Smooth muscle cell (in vitro differentiated cells): ENCODE measurements around the gene SEMA4D. TPM values are rescaled to one million over a fixed set of nuclear protein-coding genes. Genes with fewer than 3 reads are reported as not detected.

Experiments
- DNase-seq: peaks from one replicate; lab custom pipeline; 2025; ENCODE audit not compliant: unreplicated experiment; lab: John Stamatoyannopoulos, UW
- H2AFZ ChIP-seq: fragments of 200-600 bp; sonication (generic); 2 replicates; pipeline ENCODE4 v1.6.0; 2016; ENCODE audit warnings: antibody characterized with exemption, low read depth, mild to moderate bottlenecking
- H3F3A ChIP-seq: fragments of 200-600 bp; sonication (generic); 2 replicates; pipeline ENCODE4 v1.6.0; 2017; ENCODE audit warnings: antibody characterized with exemption, low read depth
- H3K27ac ChIP-seq: fragments of 200-600 bp; sonication (generic); 2 replicates; pipeline ENCODE4 v1.5.1; 2016; ENCODE audit warnings: low read depth, mild to moderate bottlenecking
- H3K27me3 ChIP-seq: fragments of 200-600 bp; sonication (generic); 2 replicates; pipeline ENCODE4 v1.6.1; 2016; ENCODE audit warnings: low read depth, mild to moderate bottlenecking
- H3K36me3 ChIP-seq: fragments of 200-600 bp; sonication (generic); 2 replicates; pipeline ENCODE4 v1.5.1; 2016; ENCODE audit warnings: low read depth
- H3K4me1 ChIP-seq: fragments of 200-600 bp; sonication (generic); 2 replicates; pipeline ENCODE4 v1.5.1; 2016; ENCODE audit warnings: low read depth
- H3K4me2 ChIP-seq: fragments of 200-600 bp; sonication (generic); 2 replicates; pipeline ENCODE4 v1.6.0; 2016; ENCODE audit warnings: mild to moderate bottlenecking
- H3K4me3 ChIP-seq: fragments of 200-600 bp; sonication (generic); 2 replicates; pipeline ENCODE4 v1.5.1; 2016; ENCODE audit warnings: mild to moderate bottlenecking
- H3K79me2 ChIP-seq: fragments of 200-600 bp; sonication (generic); 2 replicates; pipeline ENCODE4 v1.6.0; 2016; ENCODE audit warnings: low read depth, mild to moderate bottlenecking
- H3K9ac ChIP-seq: fragments of 200-600 bp; sonication (generic); 2 replicates; pipeline ENCODE4 v1.6.0; 2016; ENCODE audit warnings: low read depth
- H3K9me3 ChIP-seq: fragments of 200-600 bp; sonication (generic); replicated peaks from 2 replicates; pipeline ENCODE4 v1.5.1; 2016; ENCODE audit warnings: low read depth
- H4K20me1 ChIP-seq: fragments of 200-600 bp; sonication (generic); 2 replicates; pipeline ENCODE4 v1.6.0; 2016; ENCODE audit warnings: low read depth
- CTCF ChIP-seq: fragments of 200-600 bp; sonication (generic); IDR thresholded peaks from 2 replicates; pipeline ENCODE4 v1.5.1; 2017; ENCODE audit warnings: borderline replicate concordance, mild to moderate bottlenecking, antibody characterized with exemption; ENCODE audit not compliant: insufficient read depth, poor library complexity, severe bottlenecking
- WGBS: methylation state at CpG from one replicate; pipeline ENCODE4 v1.1.7; 2016; ENCODE audit warnings: low lambda C conversion rate; 5-methylcytosine and 5-hydroxymethylcytosine counted together
- polyA plus RNA-seq: library from polyadenylated mRNA; unstranded; fragments of >200 nt; fragmentation: Nextera tagmentation; extraction: Ambion mirVana; gene quantifications from 2 replicates; pipeline ENCODE4 v1.2.1, GENCODE V29; 2016
- total RNA-seq: library from RNA; depleted of rRNA; stranded (reverse); fragments of >200 nt; gene quantifications from 2 replicates; pipeline ENCODE4 v1.2.3, GENCODE V29; 2014

SEMA4D gene
- total RNA-seq (2.4 and 2.7 TPM in 2 replicates), polyA plus RNA-seq (0.63 and 3.4 TPM in 2 replicates)

GRCh38 chr9:89497978-89498851, at the start of gene SEMA4D:
Gene SEMA4D (minus strand): TSS chr9:89498113. CDS start chr9:89405456, 92,657 bp downstream.
- Histone ChIP-seq H3K4me3 (peak within 1 kb of the TSS; percentile 60), H3K9ac (no peak within 1 kb of the TSS), H3K36me3 (no peaks in the 10 kb centered on the region), H3K27ac (no peak within 1 kb of the TSS), H3K4me1 (peaks cover 5% of the 10 kb centered on the region), H3K79me2 (no peaks in the 10 kb centered on the region), H3F3A (no peaks in the 10 kb centered on the region), H3K9me3 (no peaks in the 10 kb centered on the region), H4K20me1 (no peaks in the 10 kb centered on the region), H3K4me2 (peak within 1 kb of the TSS; percentile 86), H3K27me3 (peaks cover 9% of the 10 kb centered on the region), H2AFZ (peak within 1 kb of the TSS; percentile 66)
- no peak for TF ChIP-seq CTCF
- DNase-seq: no peak
- WGBS: 78% methylated on average over 6 of the region's 42 CpGs

GRCh38 chr9:89547000-89547399, 49.1 kb upstream of the SEMA4D start:
- Histone ChIP-seq H3K79me2 (no peaks in the 10 kb centered on the region), H2AFZ (no peak overlapping the region), H3K4me3 (no peak overlapping the region), H3K27ac (no peak overlapping the region), H3K9ac (no peak overlapping the region), H3K4me2 (no peak overlapping the region), H3K36me3 (no peaks in the 10 kb centered on the region), H3K9me3 (peaks cover 3% of the 10 kb centered on the region), H4K20me1 (no peaks in the 10 kb centered on the region), H3K27me3 (no peaks in the 10 kb centered on the region), H3F3A (no peaks in the 10 kb centered on the region), H3K4me1 (peaks cover 5% of the 10 kb centered on the region)
- WGBS: 100% methylated on average over 1 of the region's 1 CpG
- no peak for TF ChIP-seq CTCF
- DNase-seq: no peak

- H3K79me2 ChIP-seq: no peaks in the 10 kb centered on the region
- peaks cover 3% of the 10 kb centered on the region for H3K9me3 ChIP-seq
- H3K9ac ChIP-seq: no peak overlapping the region
- no peaks in the 10 kb centered on the region for H3F3A ChIP-seq
- no peak for DNase-seq
- peaks cover 5% of the 10 kb centered on the region for H3K4me1 ChIP-seq
- TF ChIP-seq CTCF: no peak
- H2AFZ ChIP-seq: no peak overlapping the region
- H3K27me3 ChIP-seq: no peaks in the 10 kb centered on the region
- H3K4me2 ChIP-seq: no peak overlapping the region
- H3K27ac ChIP-seq: no peak overlapping the region
- H3K4me3 ChIP-seq: no peak overlapping the region
- no peaks in the 10 kb centered on the region for H4K20me1 ChIP-seq
- no peaks in the 10 kb centered on the region for H3K36me3 ChIP-seq
- WGBS: 83% methylated on average over 5 of the region's 5 CpGs
Measured at GRCh38 chr9:89544279-89544661, 46.4 kb upstream of the SEMA4D start.
